Hepatocyte (in vitro differentiated cells): ENCODE results near the gene ANKS1B. TPM values are rescaled to one million over a fixed set of nuclear protein-coding genes. Genes with fewer than 3 reads are reported as not detected.

Source experiments
- DNase-seq: peaks from one replicate; pipeline ENCODE4 v3.0.0-alpha.2; 2016; ENCODE audit warnings: low spot score
- H2AFZ ChIP-seq: fragments of 200-600 bp; sonication (generic); 2 replicates; pipeline ENCODE4 v1.6.0; 2016; ENCODE audit warnings: antibody characterized with exemption, mild to moderate bottlenecking
- H3K27ac ChIP-seq: fragments of 200-600 bp; sonication (generic); 2 replicates; pipeline ENCODE4 v1.5.1; 2016; ENCODE audit warnings: mild to moderate bottlenecking
- H3K27me3 ChIP-seq: fragments of 200-600 bp; sonication (generic); 2 replicates; pipeline ENCODE4 v1.6.1; 2016
- H3K36me3 ChIP-seq: fragments of 200-600 bp; sonication (generic); replicated peaks from 2 replicates; pipeline ENCODE4 v1.5.1; 2016; ENCODE audit warnings: low read depth; ENCODE audit not compliant: insufficient read depth
- H3K4me1 ChIP-seq: fragments of 200-600 bp; sonication (generic); 2 replicates; pipeline ENCODE4 v1.5.1; 2016; ENCODE audit warnings: mild to moderate bottlenecking, moderate library complexity; ENCODE audit not compliant: insufficient read depth
- H3K4me2 ChIP-seq: fragments of 200-600 bp; sonication (generic); 2 replicates; pipeline ENCODE4 v1.6.0; 2016
- H3K4me3 ChIP-seq: fragments of 200-600 bp; sonication (generic); 2 replicates; pipeline ENCODE4 v1.5.1; 2016; ENCODE audit warnings: mild to moderate bottlenecking
- H3K79me2 ChIP-seq: fragments of 200-600 bp; sonication (generic); 2 replicates; pipeline ENCODE4 v1.6.0; 2017; ENCODE audit warnings: mild to moderate bottlenecking
- H3K9me2 ChIP-seq: fragments of 200-600 bp; sonication (generic); replicated peaks from 2 replicates; pipeline ENCODE4 v1.6.0; 2017; ENCODE audit warnings: mild to moderate bottlenecking; ENCODE audit not compliant: insufficient read depth
- H3K9me3 ChIP-seq: fragments of 200-600 bp; sonication (generic); 2 replicates; pipeline ENCODE4 v1.5.1; 2016; ENCODE audit warnings: low read depth, mild to moderate bottlenecking
- H4K20me1 ChIP-seq: fragments of 200-600 bp; sonication (generic); 2 replicates; pipeline ENCODE4 v1.6.0; 2016; ENCODE audit warnings: mild to moderate bottlenecking; ENCODE audit not compliant: insufficient read depth, poor library complexity, severe bottlenecking
- EZH2 ChIP-seq: fragments of 200-600 bp; sonication (generic); IDR thresholded peaks from 2 replicates; pipeline ENCODE4 v1.6.1; 2016; ENCODE audit warnings: antibody characterized with exemption, mild to moderate bottlenecking, borderline replicate concordance
- EZH2phosphoT487 ChIP-seq: fragments of 200-600 bp; sonication (generic); IDR thresholded peaks from one replicate; pipeline ENCODE4 v1.6.1; 2018; ENCODE audit warnings: antibody characterized with exemption, mild to moderate bottlenecking, low read depth, moderate library complexity; ENCODE audit not compliant: unreplicated experiment, severe bottlenecking
- WGBS: methylation state at CpG from one replicate; pipeline ENCODE4 v1.1.6; 2016; ENCODE audit warnings: low lambda C conversion rate; ENCODE audit errors: missing lambda C conversion rate; 5-methylcytosine and 5-hydroxymethylcytosine counted together
- polyA plus RNA-seq: library from polyadenylated mRNA; unstranded; fragments of >200 nt; fragmentation: Nextera tagmentation; extraction: Ambion mirVana; gene quantifications from 2 replicates; pipeline ENCODE4 v1.2.1, GENCODE V29; 2016
- total RNA-seq: library from RNA; depleted of rRNA; stranded (reverse); fragments of >200 nt; gene quantifications from 2 replicates; pipeline ENCODE4 v1.2.3, GENCODE V29; 2014
- TF ChIP-seq, protein P1 (sequence below): fragments of 200-600 bp; sonication (generic); IDR thresholded peaks from 2 replicates; pipeline ENCODE4 v1.5.1; 2016; ENCODE audit warnings: antibody characterized with exemption, mild to moderate bottlenecking; ENCODE audit not compliant: poor library complexity

Gene ANKS1B
- total and polyA plus RNA-seq, 2 experiments from 2014 or later = 1.6 to 2.2 TPM

DNA sequence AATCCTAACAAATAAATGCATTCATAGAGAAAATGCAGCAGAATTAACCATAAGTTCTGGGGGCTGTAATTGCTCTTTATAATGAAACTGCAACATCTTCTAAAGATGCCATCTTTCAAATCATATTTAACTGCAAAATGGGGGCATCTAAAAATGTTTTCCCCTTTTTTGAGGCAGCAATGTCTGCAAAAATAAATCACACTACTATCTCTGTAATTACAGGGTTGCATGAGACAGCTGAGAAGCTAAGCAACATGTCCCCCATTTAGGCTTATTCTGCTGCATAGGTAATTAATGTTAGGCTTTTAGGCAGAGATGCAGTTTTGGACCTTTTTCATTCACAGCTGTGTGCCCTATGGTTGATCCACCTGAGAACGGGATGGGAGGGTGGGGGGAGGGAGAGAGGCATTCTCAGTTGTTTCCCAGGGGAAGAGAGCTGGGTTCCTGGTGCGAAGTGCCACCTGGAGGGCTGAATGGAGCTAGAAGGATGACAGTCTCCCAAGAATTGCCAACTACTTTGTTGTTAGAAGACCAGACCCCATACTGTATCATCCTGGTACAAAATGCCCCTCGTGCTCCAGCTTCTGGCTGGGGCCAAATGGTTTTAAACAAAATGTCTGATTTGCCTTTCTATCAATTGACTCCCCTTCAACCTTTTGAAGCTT lies 1185.5 kb downstream of the ANKS1B start:
- TF ChIP-seq, protein P1, sequence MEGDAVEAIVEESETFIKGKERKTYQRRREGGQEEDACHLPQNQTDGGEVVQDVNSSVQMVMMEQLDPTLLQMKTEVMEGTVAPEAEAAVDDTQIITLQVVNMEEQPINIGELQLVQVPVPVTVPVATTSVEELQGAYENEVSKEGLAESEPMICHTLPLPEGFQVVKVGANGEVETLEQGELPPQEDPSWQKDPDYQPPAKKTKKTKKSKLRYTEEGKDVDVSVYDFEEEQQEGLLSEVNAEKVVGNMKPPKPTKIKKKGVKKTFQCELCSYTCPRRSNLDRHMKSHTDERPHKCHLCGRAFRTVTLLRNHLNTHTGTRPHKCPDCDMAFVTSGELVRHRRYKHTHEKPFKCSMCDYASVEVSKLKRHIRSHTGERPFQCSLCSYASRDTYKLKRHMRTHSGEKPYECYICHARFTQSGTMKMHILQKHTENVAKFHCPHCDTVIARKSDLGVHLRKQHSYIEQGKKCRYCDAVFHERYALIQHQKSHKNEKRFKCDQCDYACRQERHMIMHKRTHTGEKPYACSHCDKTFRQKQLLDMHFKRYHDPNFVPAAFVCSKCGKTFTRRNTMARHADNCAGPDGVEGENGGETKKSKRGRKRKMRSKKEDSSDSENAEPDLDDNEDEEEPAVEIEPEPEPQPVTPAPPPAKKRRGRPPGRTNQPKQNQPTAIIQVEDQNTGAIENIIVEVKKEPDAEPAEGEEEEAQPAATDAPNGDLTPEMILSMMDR = no peak
- no peak for TF ChIP-seq EZH2
- no peak for TF ChIP-seq EZH2phosphoT487

DNA sequence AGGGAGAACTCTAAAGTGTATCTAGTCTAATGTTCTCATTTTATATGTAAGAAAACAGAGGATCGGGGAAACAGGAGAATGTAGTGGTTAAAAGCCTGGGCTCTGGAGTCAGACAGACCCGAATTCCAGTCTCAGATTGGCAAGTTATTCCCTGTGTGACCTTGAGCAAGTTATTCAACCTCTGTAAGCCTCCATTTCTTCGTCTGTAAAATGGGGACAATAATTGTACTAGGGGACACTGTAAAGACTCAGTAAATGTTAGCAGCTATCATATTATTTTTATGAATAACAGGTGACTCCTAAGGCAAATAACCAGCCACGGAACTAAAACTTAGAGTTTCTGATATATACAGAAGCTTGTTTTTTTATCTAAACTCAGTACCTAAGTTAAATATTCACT lies 1187.5 kb downstream of the ANKS1B start:
- Histone ChIP-seq H3K9me2 (no peaks in the 10 kb centered on the region), H3K27ac (no peak overlapping the region), H3K9me3 (no peaks in the 10 kb centered on the region), H3K36me3 (no peaks in the 10 kb centered on the region), H3K4me1 (no peaks in the 10 kb centered on the region), H3K27me3 (no peaks in the 10 kb centered on the region), H3K4me3 (no peak overlapping the region), H4K20me1 (no peaks in the 10 kb centered on the region), H3K4me2 (no peak overlapping the region), H2AFZ (no peak overlapping the region), H3K79me2 (no peaks in the 10 kb centered on the region)
- no peak for TF ChIP-seq EZH2
- no peak for TF ChIP-seq EZH2phosphoT487
- TF ChIP-seq, protein P1 = no peak
- no peak for DNase-seq
- WGBS = 84% methylated on average over 4 of the region's 4 CpGs

More for the DNA sequence above, 1185.5 kb downstream of the ANKS1B start:
- WGBS = 40% methylated on average over 3 of the region's 3 CpGs
- Histone ChIP-seq H3K36me3 (no peaks in the 10 kb centered on the region), H3K27ac (no peak overlapping the region), H2AFZ (no peak overlapping the region), H3K4me2 (no peak overlapping the region), H3K27me3 (no peaks in the 10 kb centered on the region), H3K9me2 (no peaks in the 10 kb centered on the region), H3K4me3 (no peak overlapping the region), H3K4me1 (no peaks in the 10 kb centered on the region), H3K9me3 (no peaks in the 10 kb centered on the region), H4K20me1 (no peaks in the 10 kb centered on the region), H3K79me2 (no peaks in the 10 kb centered on the region)
- DNase-seq = no peak

DNA sequence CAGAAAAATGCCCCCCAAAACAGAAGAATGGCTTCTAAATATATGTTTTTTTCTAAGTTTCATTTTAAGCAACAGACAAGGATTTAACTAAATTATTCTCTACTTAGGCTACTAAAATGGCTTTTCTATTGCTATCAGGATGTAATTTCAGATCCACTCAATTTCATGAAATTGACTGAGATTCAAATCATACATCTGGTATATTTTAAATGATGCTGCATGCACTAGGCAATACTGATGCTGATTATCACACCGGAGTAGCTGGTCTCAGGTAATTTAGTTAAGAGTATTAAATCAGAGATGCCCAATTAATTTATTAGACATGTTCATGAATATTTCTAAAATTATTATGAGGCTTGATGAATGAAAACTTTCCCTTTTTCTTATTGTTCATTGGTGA lies 1188.0 kb downstream of the ANKS1B start:
- Histone ChIP-seq H3K27me3 (no peaks in the 10 kb centered on the region), H3K27ac (no peak overlapping the region), H3K4me3 (no peak overlapping the region), H3K9me3 (no peaks in the 10 kb centered on the region), H3K79me2 (no peaks in the 10 kb centered on the region), H3K4me1 (no peaks in the 10 kb centered on the region), H4K20me1 (no peaks in the 10 kb centered on the region), H2AFZ (no peak overlapping the region), H3K36me3 (no peaks in the 10 kb centered on the region), H3K9me2 (no peaks in the 10 kb centered on the region), H3K4me2 (no peak overlapping the region)
- TF ChIP-seq, protein P1 = no peak
- no peak for TF ChIP-seq EZH2
- TF ChIP-seq EZH2phosphoT487 = no peak
- whole genome bisulfite sequencing = 100% methylated on average over 1 of the region's 1 CpG
- DNase-seq = no peak
